HAP-1 (cell line): ENCODE data around the gene GRHPR.
"Not testable (repeated sequence)": the region's sequence is repeated elsewhere in the genome, so short reads cannot be mapped to it uniquely, and the experiment has no call there.

ENCODE experiments used
- DNase-seq, 2 experiments: peaks; one replicate each; pipeline ENCODE4 v3.0.0-alpha.2; 2016 to 2020; ENCODE audit warnings: low spot score in 2 of 2
- H3K27me3 ChIP-seq: fragments of 250-450 bp; sonication (Bioruptor Pico); 2 replicates; pipeline ENCODE4 v1.5.1; 2020; ENCODE audit warnings: low read depth, mild to moderate bottlenecking, moderate library complexity
- H3K36me3 ChIP-seq: fragments of 250-450 bp; sonication (Bioruptor Pico); replicated peaks from 2 replicates; pipeline ENCODE4 v1.5.1; 2020; ENCODE audit warnings: mild to moderate bottlenecking
- H3K4me1 ChIP-seq: fragments of 250-450 bp; sonication (Bioruptor Pico); 2 replicates; pipeline ENCODE4 v1.5.1; 2020; ENCODE audit warnings: mild to moderate bottlenecking
- H3K4me3 ChIP-seq: fragments of 250-450 bp; sonication (Bioruptor Pico); 2 replicates; pipeline ENCODE4 v1.5.1; 2020; ENCODE audit warnings: mild to moderate bottlenecking, moderate library complexity
- H3K9me3 ChIP-seq: fragments of 250-450 bp; sonication (Bioruptor Pico); 2 replicates; pipeline ENCODE4 v1.5.1; 2020; ENCODE audit warnings: mild to moderate bottlenecking, moderate library complexity
- in situ Hi-C: fragments of 300-500 bp; cut with MboI; formaldehyde crosslinking; loops from 3 replicates; pipeline ENCODE4 v1.14.3; 2020; ENCODE audit warnings: low sequenced_read_pairs, inconsistent platforms, mixed read lengths

The GRHPR gene

GRCh38 chr9:37420271-37421215, 2.0 kb upstream of the GRHPR start:
- H3K4me1 ChIP-seq = peaks cover 20% of the 10 kb centered on the region
- in situ Hi-C loops = no loop called here

GRCh38 chr9:37421914-37422288, 595 bp upstream of the GRHPR start:
- Histone ChIP-seq H3K36me3 (peaks cover 30% of the 10 kb centered on the region), H3K4me1 (peaks cover 14% of the 10 kb centered on the region; the same call in 1 of the 2 replicates), H3K4me3 (peak overlapping the region; percentile 97), H3K27me3 (no peaks in the 10 kb centered on the region), H3K9me3 (no peaks in the 10 kb centered on the region)
- no peak for DNase-seq
- in situ Hi-C loops = no loop called here

More at GRCh38 chr9:37420271-37421215, 2.0 kb upstream of the GRHPR start:
- H3K36me3 ChIP-seq = peaks cover 16% of the 10 kb centered on the region
- no peaks in the 10 kb centered on the region for H3K9me3 ChIP-seq
- no peaks in the 10 kb centered on the region for H3K27me3 ChIP-seq
- no peak overlapping the region for H3K4me3 ChIP-seq
- DNase-seq = no peak

GRCh38 chr9:37423508-37423907, 1.0 kb downstream of the GRHPR start:
- Histone ChIP-seq H3K4me1 (peaks cover 14% of the 10 kb centered on the region; the same call in 1 of the 2 replicates), H3K27me3 (no peaks in the 10 kb centered on the region), H3K36me3 (peaks cover 46% of the 10 kb centered on the region), H3K4me3 (peak overlapping the region; percentile 97), H3K9me3 (no peaks in the 10 kb centered on the region)
- DNase-seq = no peak
- in situ Hi-C loops = no loop called here

GRCh38 chr9:37424204-37424685, 1.7 kb downstream of the GRHPR start:
- no peaks in the 10 kb centered on the region for H3K27me3 ChIP-seq
- peaks cover 53% of the 10 kb centered on the region for H3K36me3 ChIP-seq
- DNase-seq = no peak
- in situ Hi-C loops = no loop called here
- peak overlapping the region; percentile 97 for H3K4me3 ChIP-seq
- no peaks in the 10 kb centered on the region for H3K9me3 ChIP-seq
- peaks cover 14% of the 10 kb centered on the region; the same call in 1 of the 2 replicates for H3K4me1 ChIP-seq

- DNase-seq = no peak
- in situ Hi-C loops = no loop called here
- Histone ChIP-seq H3K4me1 (peaks cover 14% of the 10 kb centered on the region; the same call in 1 of the 2 replicates), H3K4me3 (no peak overlapping the region), H3K27me3 (no peaks in the 10 kb centered on the region), H3K9me3 (no peaks in the 10 kb centered on the region), H3K36me3 (peaks cover 58% of the 10 kb centered on the region)
Measured at GRCh38 chr9:37424686-37425297, 2.3 kb downstream of the GRHPR start.

GRCh38 chr9:37425298-37425752, 2.8 kb downstream of the GRHPR start:
- Histone ChIP-seq H3K9me3 (no peaks in the 10 kb centered on the region), H3K4me1 (peaks cover 14% of the 10 kb centered on the region; the same call in 1 of the 2 replicates), H3K36me3 (peaks cover 61% of the 10 kb centered on the region), H3K27me3 (no peaks in the 10 kb centered on the region), H3K4me3 (no peak overlapping the region)
- in situ Hi-C loops = no loop called here
- DNase-seq = no peak

- in situ Hi-C loops, DNase-seq, H3K27me3 ChIP-seq, H3K9me3 ChIP-seq, H3K4me3 ChIP-seq: not testable (repeated sequence)
- Histone ChIP-seq H3K36me3 (peaks cover 70% of the 10 kb centered on the region), H3K4me1 (peaks cover 14% of the 10 kb centered on the region; the same call in 1 of the 2 replicates)
Measured at GRCh38 chr9:37426431-37426830, 3.9 kb downstream of the GRHPR start.

GRCh38 chr9:37426846-37427245, 4.3 kb downstream of the GRHPR start:
- no peak for DNase-seq
- Histone ChIP-seq H3K36me3 (peaks cover 74% of the 10 kb centered on the region), H3K27me3 (no peaks in the 10 kb centered on the region), H3K4me3 (no peak overlapping the region), H3K9me3 (no peaks in the 10 kb centered on the region), H3K4me1 (peaks cover 10% of the 10 kb centered on the region; the same call in 1 of the 2 replicates)
- in situ Hi-C loops = no loop called here

GRCh38 chr9:37428345-37428744, 5.8 kb downstream of the GRHPR start:
- no peak for DNase-seq
- H3K36me3 ChIP-seq = peaks cover 86% of the 10 kb centered on the region
- in situ Hi-C loops = no loop called here
- no peak overlapping the region for H3K4me3 ChIP-seq
- peaks cover 4% of the 10 kb centered on the region; the same call in 1 of the 2 replicates for H3K4me1 ChIP-seq
- no peaks in the 10 kb centered on the region for H3K27me3 ChIP-seq
- no peaks in the 10 kb centered on the region for H3K9me3 ChIP-seq

GRCh38 chr9:37429441-37430285, 7.2 kb downstream of the GRHPR start:
- H3K36me3 ChIP-seq = peaks cover 91% of the 10 kb centered on the region
- H3K4me3 ChIP-seq = no peak overlapping the region
- no peaks in the 10 kb centered on the region for H3K4me1 ChIP-seq
- DNase-seq = no peak
- no peaks in the 10 kb centered on the region for H3K27me3 ChIP-seq
- no peaks in the 10 kb centered on the region for H3K9me3 ChIP-seq
- in situ Hi-C loops = no loop called here

GRCh38 chr9:37430841-37431597, 8.5 kb downstream of the GRHPR start:
- peak in 1 of 2 experiments; percentile 49 for DNase-seq
- no peaks in the 10 kb centered on the region for H3K9me3 ChIP-seq
- no peaks in the 10 kb centered on the region for H3K4me1 ChIP-seq
- H3K36me3 ChIP-seq = peaks cover 89% of the 10 kb centered on the region
- H3K4me3 ChIP-seq = no peak overlapping the region
- in situ Hi-C loops = no loop called here
- no peaks in the 10 kb centered on the region for H3K27me3 ChIP-seq

- in situ Hi-C loops = no loop called here
- no peaks in the 10 kb centered on the region for H3K9me3 ChIP-seq
- no peaks in the 10 kb centered on the region for H3K27me3 ChIP-seq
- H3K4me1 ChIP-seq = no peaks in the 10 kb centered on the region
- peaks cover 86% of the 10 kb centered on the region for H3K36me3 ChIP-seq
- no peak overlapping the region for H3K4me3 ChIP-seq
- no peak for DNase-seq
Measured at GRCh38 chr9:37432020-37432419, 9.5 kb downstream of the GRHPR start.
